Skeletal muscle cell (primary cell): ENCODE results near the gene SLC22A31.

Experiments used
- DNase-seq: peaks from one replicate; pipeline ENCODE4 v3.0.0-alpha.2; 2010; ENCODE audit warnings: low read depth
- H3K4me3 ChIP-seq: 2 replicates; pipeline ENCODE4 v1.5.1; 2011; ENCODE audit warnings: low read depth, mild to moderate bottlenecking, control low read depth, low read length, moderate library complexity

Gene SLC22A31

GRCh38 chr16:89156740-89157645, 43.3 kb downstream of the SLC22A31 start:
- no peak for DNase-seq
- H3K4me3 ChIP-seq, result no peak overlapping the region

GRCh38 chr16:89155851-89156739, 44.2 kb downstream of the SLC22A31 start:
- no peak for DNase-seq
- H3K4me3 ChIP-seq, result no peak overlapping the region

- H3K4me3 ChIP-seq, result no peak overlapping the region
- peak; percentile 24 for DNase-seq
These were observed 45.1 kb downstream of the SLC22A31 start for GRCh38 chr16:89155184-89155679.

- H3K4me3 ChIP-seq, result no peak overlapping the region
- DNase-seq, result no peak
These were observed 45.8 kb downstream of the SLC22A31 start for GRCh38 chr16:89154390-89155183.

DNA sequence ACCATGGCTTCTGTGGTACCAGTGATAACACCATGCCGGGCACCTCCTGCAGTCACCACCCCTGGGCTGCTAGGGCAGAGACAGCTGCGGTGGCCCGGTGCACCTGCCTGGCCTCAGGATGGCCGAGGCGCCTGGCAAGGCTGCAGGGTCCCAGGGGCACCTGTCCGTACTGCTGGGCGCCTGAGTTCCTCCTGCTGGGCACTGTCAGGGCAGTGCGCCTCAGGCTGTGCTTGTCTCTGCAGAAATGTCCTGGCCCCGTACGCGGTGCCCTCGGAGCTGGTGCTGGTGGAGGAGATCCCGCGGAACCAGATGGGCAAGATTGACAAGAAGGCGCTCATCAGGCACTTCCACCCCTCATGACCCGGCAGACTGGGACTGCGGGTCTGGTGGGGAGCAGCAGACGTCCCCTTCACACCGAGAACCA, 46.5 kb downstream of the SLC22A31 start:
- H3K4me3 ChIP-seq, result no peak overlapping the region
- DNase-seq, result no peak

DNA sequence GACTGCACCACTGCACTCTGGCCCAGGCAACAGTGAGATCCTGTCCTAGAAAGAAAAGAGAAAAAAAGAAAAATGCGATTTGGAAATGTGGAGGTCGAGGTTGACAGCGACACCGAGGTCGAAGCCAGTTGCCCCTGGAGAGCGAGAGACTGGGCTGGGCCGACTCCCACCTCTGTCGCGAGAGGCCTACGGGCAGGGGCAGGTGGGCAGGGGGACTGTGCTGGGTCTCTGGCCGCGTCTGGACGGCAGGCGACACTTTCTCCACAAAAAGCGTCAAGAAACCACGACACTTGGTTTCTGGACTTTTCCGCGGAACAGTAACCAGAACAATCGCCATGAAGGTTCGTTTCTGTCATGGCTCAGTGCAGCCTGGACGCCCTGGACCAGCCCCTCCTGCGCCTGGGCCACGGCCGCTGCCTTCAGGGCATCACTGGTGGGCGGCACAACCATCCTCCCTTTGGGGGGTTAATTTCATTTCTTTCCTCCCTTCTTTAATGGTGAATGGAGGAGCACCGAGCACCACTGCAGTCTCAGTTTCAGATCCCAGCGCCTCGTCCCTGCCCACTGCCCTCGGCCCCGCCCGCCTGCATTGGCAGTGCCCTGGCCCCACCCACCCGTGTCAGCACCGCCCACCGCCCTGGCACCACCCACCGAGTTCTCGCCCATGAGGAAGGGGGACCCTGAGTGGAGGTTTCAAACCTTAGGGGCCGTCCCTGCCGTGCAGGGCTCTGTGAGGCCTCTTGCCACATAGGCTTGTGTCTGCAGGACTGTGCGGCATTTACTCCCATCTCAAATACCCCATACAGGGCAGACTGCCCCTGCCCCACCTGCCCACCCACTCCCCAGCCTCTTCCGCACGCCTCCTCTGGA, 47.3 kb downstream of the SLC22A31 start:
- DNase-seq, result no peak
- H3K4me3 ChIP-seq, result no peak overlapping the region

DNA sequence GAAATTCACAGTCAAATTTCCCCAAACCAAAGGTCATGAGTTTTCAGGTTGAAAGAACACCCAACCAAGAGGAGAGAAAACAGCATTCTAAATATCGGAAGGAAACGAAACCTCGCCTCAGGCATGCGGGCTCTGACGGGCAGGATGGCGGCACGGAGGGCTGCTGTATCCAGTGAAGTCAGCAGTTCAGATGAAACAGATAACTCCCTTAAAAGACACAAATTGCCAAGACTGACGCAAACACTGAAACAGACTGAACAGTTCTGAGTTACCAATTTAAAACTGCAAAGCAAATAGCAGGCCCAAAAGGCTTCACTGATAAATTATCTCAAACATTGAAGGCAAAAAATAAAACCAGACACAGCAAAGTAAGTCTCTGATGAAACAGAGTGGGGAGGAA, 49.4 kb downstream of the SLC22A31 start:
- no peak for DNase-seq
- no peak overlapping the region for H3K4me3 ChIP-seq

DNA sequence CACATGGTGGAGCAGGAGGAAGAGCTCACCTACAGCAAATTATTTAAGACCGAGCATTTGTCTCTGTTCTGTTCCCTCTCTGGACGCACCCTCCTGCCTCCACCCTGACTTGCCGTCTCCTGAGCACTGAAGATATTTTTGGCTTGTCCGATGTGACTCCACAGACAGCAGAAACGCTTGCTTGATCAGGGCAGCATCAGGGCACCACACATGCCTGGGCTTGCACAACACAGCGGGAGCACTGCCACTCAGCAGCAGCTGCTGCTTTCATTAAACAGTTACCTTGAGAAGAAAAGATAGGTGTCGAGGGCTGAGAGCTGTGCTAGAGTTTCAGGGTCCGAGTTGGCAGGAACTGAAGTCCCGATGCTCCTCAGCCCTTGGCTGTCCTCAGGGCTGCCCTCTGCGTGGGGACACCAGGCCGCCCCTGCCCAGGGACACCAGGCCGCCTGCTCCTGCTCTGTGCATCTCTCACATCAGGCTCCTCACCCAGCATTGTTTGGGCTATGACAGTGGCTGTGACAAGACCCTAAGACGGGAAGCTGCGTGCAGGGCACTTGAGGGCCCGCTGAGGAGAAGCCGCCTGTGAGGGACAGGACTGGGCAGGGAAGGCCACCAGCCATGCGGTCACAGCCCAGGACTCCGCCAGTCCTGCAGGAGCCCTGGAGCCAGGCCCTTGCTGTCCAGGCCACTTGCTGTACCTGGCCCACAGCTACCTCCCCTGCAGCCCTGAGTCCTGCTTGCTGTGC, 50.1 kb downstream of the SLC22A31 start:
- no peak overlapping the region for H3K4me3 ChIP-seq
- no peak for DNase-seq

GRCh38 chr16:89149386-89149785, 51.0 kb downstream of the SLC22A31 start:
- H3K4me3 ChIP-seq, result no peak overlapping the region
- no peak for DNase-seq

DNA sequence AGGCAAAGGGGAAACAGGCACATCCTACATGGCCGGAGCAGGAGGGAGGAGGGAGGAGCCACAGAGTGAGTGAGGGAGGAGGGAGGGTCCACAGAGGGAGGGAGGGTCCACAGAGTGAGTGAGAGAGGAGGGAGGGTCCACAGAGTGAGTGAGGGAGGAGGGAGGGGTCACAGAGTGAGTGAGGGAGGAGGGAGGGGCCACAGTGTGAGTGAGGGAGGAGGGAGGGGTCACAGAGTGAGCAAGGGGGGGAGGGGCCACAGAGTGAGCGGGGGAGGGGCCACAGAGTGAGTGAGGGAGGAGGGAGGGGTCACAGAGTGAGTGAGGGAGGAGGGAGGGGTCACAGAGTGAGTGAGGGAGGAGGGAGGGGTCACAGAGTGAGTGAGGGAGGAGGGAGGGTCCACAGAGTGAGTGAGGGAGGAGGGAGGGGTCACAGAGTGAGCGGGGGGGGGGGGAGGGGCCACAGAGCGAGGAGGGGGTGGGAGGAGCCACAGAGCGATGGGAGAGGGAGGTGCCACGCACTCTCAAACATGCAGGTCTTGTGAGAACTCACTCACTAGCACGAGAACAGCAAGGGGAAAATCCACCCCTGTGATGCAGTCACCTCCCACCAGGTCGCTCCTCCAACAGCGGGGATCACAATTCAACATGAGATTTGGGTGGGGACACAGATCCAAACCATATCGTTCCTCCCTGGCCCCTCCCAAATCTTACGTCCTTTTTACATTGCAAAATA, 53.1 kb downstream of the SLC22A31 start:
- H3K4me3 ChIP-seq, result no peak overlapping the region
- no peak for DNase-seq

DNA sequence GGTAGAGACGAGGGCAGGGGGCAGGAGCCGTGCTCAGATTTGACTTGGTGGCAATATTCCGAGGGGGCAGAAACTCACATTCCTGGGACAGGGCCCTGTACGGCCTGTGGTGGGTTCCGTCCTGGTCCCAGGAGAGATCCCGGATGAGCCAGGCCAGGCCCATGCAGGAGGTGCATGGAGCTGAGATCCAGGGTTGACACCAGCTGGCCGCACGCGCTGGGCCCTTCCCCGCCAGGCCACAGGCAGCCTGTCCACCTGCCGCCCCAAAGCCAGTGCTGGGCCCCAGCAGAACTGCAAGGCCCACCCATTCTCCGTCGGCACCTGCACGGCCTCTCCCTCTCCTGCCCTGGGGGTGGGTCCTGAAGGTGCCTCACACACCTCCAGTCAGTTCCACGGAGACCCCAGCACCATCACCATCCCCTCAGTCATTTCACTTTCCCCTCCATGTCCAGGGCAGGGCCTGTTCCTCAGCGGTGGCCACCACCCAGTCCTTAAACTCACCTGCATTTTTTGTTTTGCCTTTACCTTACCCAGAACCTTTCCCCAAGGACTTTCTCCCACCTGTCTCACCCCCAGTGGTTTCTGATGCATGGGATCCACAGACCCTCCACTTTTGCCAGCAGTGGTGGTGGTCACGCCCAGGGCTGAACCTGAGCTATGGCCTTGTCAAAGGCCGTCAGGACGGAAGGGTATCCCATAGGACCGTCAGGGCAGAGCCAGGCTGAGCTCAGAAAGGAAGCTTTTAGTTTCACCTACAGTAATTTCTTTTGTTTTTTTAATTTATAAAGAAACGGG, 53.9 kb downstream of the SLC22A31 start:
- no peak for DNase-seq
- H3K4me3 ChIP-seq, result no peak overlapping the region
